ENCODE measurements around the gene ZNF682. TPM values are rescaled to one million over a fixed set of nuclear protein-coding genes. Genes with fewer than 3 reads are reported as not detected.
A peak's percentile ranks its signal among the peaks of the same experiment; 100 is the strongest.

Gene ZNF682
- total and polyA plus RNA-seq, 2 of the 8 experiments (the other 6 are each of a cell fraction or from before 2014, with no cell fraction given), result 4.3 to 27.5 TPM

DNA sequence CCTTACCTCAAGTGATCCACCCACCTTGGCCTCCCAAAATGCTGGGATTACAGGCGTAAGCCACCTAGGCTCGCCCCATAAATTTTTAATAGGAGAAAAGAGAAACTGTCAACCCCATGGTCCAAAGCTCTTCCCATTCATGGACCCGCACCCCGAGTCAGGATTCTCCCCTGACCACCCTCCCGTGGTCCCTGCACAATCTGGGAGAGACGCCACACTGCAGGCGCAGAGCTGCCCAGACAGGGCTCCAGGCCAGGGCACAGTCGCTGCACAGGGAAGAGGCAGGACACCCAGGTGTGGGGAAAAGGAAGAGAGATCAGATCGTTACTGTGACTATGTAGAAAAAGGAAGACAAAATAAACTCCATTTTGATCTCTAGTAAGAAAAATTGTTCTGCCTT is 84.1 kb downstream of the ZNF682 start:
- Histone ChIP-seq H3K23ac (ENCODE audit: insufficient read length) (no peak overlapping the region), H3K36me3 (ENCODE audit: control insufficient read depth in 2 of 4, insufficient read depth in 4 of 4, low read length in 3 of 4) (no peaks in the 10 kb centered on the region), H2BK20ac (ENCODE audit: low read length) (no peak overlapping the region), H4K91ac (replicated peaks; ENCODE audit: insufficient read length, low read length) (no peak overlapping the region), H3K4me2 (ENCODE audit: insufficient read depth in 1 of 2, low read depth in 2 of 2, low read length in 2 of 2) (no peak overlapping the region), H4K5ac (ENCODE audit: insufficient read length, low read depth, low read length) (no peak overlapping the region), H3K79me2 (ENCODE audit: control insufficient read depth in 1 of 2, insufficient read depth in 2 of 2, low read length in 2 of 2) (no peaks in the 10 kb centered on the region), H2BK5ac (ENCODE audit: low read depth, low read length) (no peak overlapping the region), H2BK15ac (ENCODE audit: low read length) (no peak overlapping the region), H3K14ac (ENCODE audit: insufficient read length) (no peak overlapping the region), H3K4me1 (replicated peaks in 1 of 4; ENCODE audit: control insufficient read depth in 3 of 4, insufficient read depth in 4 of 4, low read length in 3 of 4) (peaks cover 0 to 4% (median 0%) of the 10 kb centered on the region in 4 experiments; a peak in 2 of 7 replicates), H2BK12ac (ENCODE audit: low read depth, low read length) (no peak overlapping the region), H3K27ac (ENCODE audit: low read depth, low read length) (no peak overlapping the region), H2AK5ac (ENCODE audit: low read depth, low read length) (no peak overlapping the region), H3K4me3 (ENCODE audit: extremely low read depth in 1 of 4, insufficient read depth in 2 of 4, low read depth in 3 of 4, low read length in 4 of 4) (no peak overlapping the region), H3K56ac (replicated peaks; ENCODE audit: insufficient read length, low read depth, low read length) (no peak overlapping the region), H2AFZ (ENCODE audit: low read length) (no peak overlapping the region), H3K9ac (replicated peaks in 1 of 4; ENCODE audit: extremely low read depth in 1 of 4, low read depth in 3 of 4, low read length in 3 of 4) (no peak overlapping the region), H3K27me3 (replicated peaks in 1 of 4; ENCODE audit: control insufficient read depth in 3 of 4, extremely low read depth in 1 of 4, insufficient read depth in 3 of 4, low read length in 3 of 4) (no peaks in the 10 kb centered on the region), H4K20me1 (replicated peaks in 1 of 2; ENCODE audit: control insufficient read depth in 1 of 2, insufficient read depth in 2 of 2, low read length in 2 of 2) (no peaks in the 10 kb centered on the region), H3K9me3 (ENCODE audit: insufficient read depth in 2 of 2, low read depth in 1 of 2, low read length in 1 of 2) (no peaks in the 10 kb centered on the region), H3K18ac (ENCODE audit: extremely low read depth, low read length) (no peak overlapping the region), H3K79me1 (ENCODE audit: low read depth, low read length) (no peaks in the 10 kb centered on the region), H3K23me2 (ENCODE audit: low read depth, low read length) (no peaks in the 10 kb centered on the region), H3K4ac (replicated peaks; ENCODE audit: insufficient read length, low read depth, low read length) (no peak overlapping the region), H4K8ac (ENCODE audit: extremely low read depth, insufficient read depth, low read length) (no peak overlapping the region), H2BK120ac (replicated peaks; ENCODE audit: low read depth, low read length) (no peak overlapping the region)
- ChIA-PET CTCF (ENCODE audit: partially characterized antibody) (interaction anchor here (1.0 to 1.1 kb wide), 2 partner anchors 18 to 122 kb away, joined by 3 read pairs; partner anchors contain the start of gene ZNF90), POLR2A (ENCODE audit: partially characterized antibody) (interaction anchor here (1.1 kb wide), 1 partner anchor 57 kb away, joined by 3 read pairs; no protein-coding TSS in a partner anchor)
- WGBS, 2 experiments (ENCODE audit: extremely low coverage in 1 of 2, insufficient coverage in 1 of 2, insufficient read length in 1 of 2, insufficient replicate concordance in 2 of 2, low coverage in 1 of 2, low lambda C conversion rate in 2 of 2, missing lambda C conversion rate in 1 of 2), result 90% methylated on average over 9 of the region's 9 CpGs; no CpG with 5 or more reads in 1 of the 2 experiments
- FAIRE-seq (no peak), DNase-seq (ENCODE audit: low read depth in 1 of 2, low spot score in 2 of 2) (peak in 1 of 2 experiments; percentile 33)
- TF ChIP-seq ATF2 (IDR thresholded peaks at IDR 0.05; ENCODE audit: low read length) (no peak), CBX8 (IDR thresholded peaks at IDR 0.05; ENCODE audit: borderline replicate concordance, low read depth, low read length) (no peak), RFX5 (IDR thresholded peaks at IDR 0.05; ENCODE audit: borderline replicate concordance, low read depth, low read length) (no peak), GABPA (IDR thresholded peaks at IDR 0.05; ENCODE audit: borderline replicate concordance, insufficient read depth, low read length) (no peak), MAFK (IDR thresholded peaks at IDR 0.05; ENCODE audit: low read depth, low read length) (no peak), ATF3 (IDR thresholded peaks at IDR 0.05; ENCODE audit: insufficient read depth, low read depth, low read length) (no peak), TCF12 (IDR thresholded peaks at IDR 0.05; ENCODE audit: low read depth, low read length) (no peak), SIN3A (conservative IDR thresholded peaks at IDR 0.05 in 1 of 2, IDR thresholded peaks at IDR 0.05 in 1 of 2; ENCODE audit: low read depth in 1 of 2, low read length in 2 of 2) (no peak), CTBP2 (IDR thresholded peaks at IDR 0.05; ENCODE audit: borderline replicate concordance, insufficient read depth, insufficient read length, low read length) (no peak), RAD21 (IDR thresholded peaks at IDR 0.05 in 1 of 2, conservative IDR thresholded peaks at IDR 0.05 in 1 of 2; ENCODE audit: low read depth in 2 of 2, low read length in 2 of 2) (no peak)
